ENCODE measurements around the gene PSAT1. TPM values are rescaled to one million over a fixed set of nuclear protein-coding genes. Genes with fewer than 3 reads are reported as not detected.
A peak's percentile ranks its signal among the peaks of the same experiment; 100 is the strongest.

PSAT1 gene
- polyA plus RNA-seq, 3 donors, result 0.05 to 4.7 (median 0.11) TPM

- no peak overlapping the region for H3K9ac ChIP-seq (ENCODE audit: insufficient read depth, low read length, poor library complexity, severe bottlenecking)
- H3K27ac ChIP-seq (ENCODE audit: low read depth in 1 of 2, low read length in 2 of 2), result no peak overlapping the region
- H2AFZ ChIP-seq (ENCODE audit: insufficient read depth, low read depth, low read length, poor library complexity, severe bottlenecking), result peak overlapping the region; percentile 83
Observed at GRCh38 chr9:78296201-78296892, 578 bp upstream of the PSAT1 start.

GRCh38 chr9:78297672-78297961 is 692 bp downstream of the PSAT1 start:
- no peaks in the 10 kb centered on the region for H4K20me1 ChIP-seq (ENCODE audit: insufficient read depth, low read length)
- peaks cover 22 to 24% of the 10 kb centered on the region in 2 donors for H3K4me1 ChIP-seq (ENCODE audit: control insufficient read depth in 1 of 2, insufficient read depth in 2 of 2, low read length in 2 of 2)
- H3K4me2 ChIP-seq (replicated peaks; ENCODE audit: extremely low read depth, low read length, poor library complexity, severe bottlenecking), result peak overlapping the region; percentile 90
- H3K27me3 Mint-ChIP-seq (ENCODE audit: low read depth in 3 of 3), result peaks cover 47 to 60% (median 59%) of the 10 kb centered on the region in 3 donors
- WGBS (ENCODE audit: insufficient coverage), result 0% methylated on average over 7 of the region's 10 CpGs
- peaks cover 36% of the 10 kb centered on the region for H3K4me1 Mint-ChIP-seq
- intact Hi-C loops (cut with micrococcal nuclease), result no loop called here
- H3K4me3 ChIP-seq (replicated peaks in 1 of 3; ENCODE audit: low read depth in 2 of 3, low read length in 3 of 3), result peak overlapping the region; percentile 32 to 78 (median 58)
- peak in 1 of 3 donors; percentile 4 for DNase-seq
- H3K36me3 ChIP-seq (replicated peaks in 1 of 2; ENCODE audit: control insufficient read depth in 1 of 2, insufficient read depth in 2 of 2, low read length in 2 of 2), result no peaks in the 10 kb centered on the region
- H3K9ac ChIP-seq (ENCODE audit: insufficient read depth, low read length, poor library complexity, severe bottlenecking), result peak overlapping the region; percentile 31
- H3K27ac ChIP-seq (ENCODE audit: low read depth in 1 of 2, low read length in 2 of 2), result no peak overlapping the region
- H3K9me3 Mint-ChIP-seq, result peaks cover 0 to 17% (median 7%) of the 10 kb centered on the region in 7 donors
- peaks cover 29 to 52% of the 10 kb centered on the region in 2 donors for H3K27me3 ChIP-seq (ENCODE audit: control insufficient read depth in 2 of 2, insufficient read depth in 2 of 2, low read length in 2 of 2)
- peak overlapping the region; percentile 83 for H2AFZ ChIP-seq (ENCODE audit: insufficient read depth, low read depth, low read length, poor library complexity, severe bottlenecking)
- H3K79me2 ChIP-seq (ENCODE audit: insufficient read depth, low read length), result no peaks in the 10 kb centered on the region
- H3K36me3 Mint-ChIP-seq, result peaks cover 0 to 8% of the 10 kb centered on the region in 2 donors
- TF ChIP-seq CTCF (IDR thresholded peaks at IDR 0.05), result no peak
- H3K27ac Mint-ChIP-seq, result peak overlapping the region in 2 of 7 donors; percentile 63 to 72
- peaks cover 0 to 5% of the 10 kb centered on the region in 2 donors for H3K9me3 ChIP-seq (replicated peaks in 1 of 2; ENCODE audit: control insufficient read depth in 1 of 2, insufficient read depth in 1 of 2, low read length in 2 of 2)
- H3K4me3 Mint-ChIP-seq, result peak overlapping the region; percentile 82 to 93

More at GRCh38 chr9:78296201-78296892, 578 bp upstream of the PSAT1 start:
- DNase-seq, result no peak
- Histone ChIP-seq H3K27me3 (ENCODE audit: control insufficient read depth in 2 of 2, insufficient read depth in 2 of 2, low read length in 2 of 2) (peaks cover 29 to 52% of the 10 kb centered on the region in 2 donors), H3K79me2 (ENCODE audit: insufficient read depth, low read length) (no peaks in the 10 kb centered on the region), H3K9me3 (replicated peaks in 1 of 2; ENCODE audit: control insufficient read depth in 1 of 2, insufficient read depth in 1 of 2, low read length in 2 of 2) (peaks cover 0 to 5% of the 10 kb centered on the region in 2 donors), H3K4me3 (replicated peaks in 1 of 3; ENCODE audit: low read depth in 2 of 3, low read length in 3 of 3) (peak overlapping the region; percentile 32 to 78 (median 58)), H3K36me3 (replicated peaks in 1 of 2; ENCODE audit: control insufficient read depth in 1 of 2, insufficient read depth in 2 of 2, low read length in 2 of 2) (no peaks in the 10 kb centered on the region), H4K20me1 (ENCODE audit: insufficient read depth, low read length) (no peaks in the 10 kb centered on the region), H3K4me1 (ENCODE audit: control insufficient read depth in 1 of 2, insufficient read depth in 2 of 2, low read length in 2 of 2) (peaks cover 22 to 24% of the 10 kb centered on the region in 2 donors), H3K4me2 (replicated peaks; ENCODE audit: extremely low read depth, low read length, poor library complexity, severe bottlenecking) (peak overlapping the region; percentile 90)
- intact Hi-C loops (cut with micrococcal nuclease), result no loop called here
- Mint-ChIP-seq H3K36me3 (peaks cover 0 to 6% of the 10 kb centered on the region in 2 donors), H3K9me3 (peaks cover 0 to 17% (median 7%) of the 10 kb centered on the region in 7 donors), H3K27ac (no peak overlapping the region), H3K4me1 (peaks cover 36% of the 10 kb centered on the region), H3K4me3 (peak overlapping the region; percentile 82 to 93), H3K27me3 (ENCODE audit: low read depth in 3 of 3) (peaks cover 50 to 64% (median 58%) of the 10 kb centered on the region in 3 donors)
- no peak for TF ChIP-seq CTCF (IDR thresholded peaks at IDR 0.05)
- 5% methylated on average over 26 of the region's 32 CpGs for WGBS (ENCODE audit: insufficient coverage)

Data from CD14-positive monocyte (primary cell).